CD8-positive, alpha-beta memory T cell (primary cell): ENCODE data around the gene GALNS. TPM values are rescaled to one million over a fixed set of nuclear protein-coding genes. Genes with fewer than 3 reads are reported as not detected.
"Not testable (repeated sequence)": the region's sequence is repeated elsewhere in the genome, so short reads cannot be mapped to it uniquely, and the experiment has no call there.

Source experiments
- CTCF ChIA-PET: fragments of 350-600 bp; sonication (Branson Sonifier 250); formaldehyde crosslinking; loops from one replicate; lab custom pipeline; 2021; ENCODE audit warnings: antibody characterized with exemption; lab: Charles Lee
- POLR2A ChIA-PET: fragments of 350-600 bp; sonication (Branson Sonifier 250); formaldehyde crosslinking; loops from one replicate; lab custom pipeline; 2021; ENCODE audit warnings: antibody characterized with exemption; lab: Charles Lee
- DNase-seq, 5 donors: peaks; one replicate each; pipeline versions ENCODE4 v3.0.0 to v3.0.0-alpha.2; 2020 to 2022; ENCODE audit warnings: mixed read lengths in 1 of 5
- H3K27ac ChIP-seq: one replicate; pipeline ENCODE4 v1.7.0; 2013; ENCODE audit warnings: low read depth, mild to moderate bottlenecking, low read length, moderate library complexity
- H3K27me3 ChIP-seq: 2 replicates; pipeline ENCODE4 v1.7.0; 2013; ENCODE audit warnings: low read length, mild to moderate bottlenecking; ENCODE audit not compliant: insufficient read depth, poor library complexity, severe bottlenecking
- H3K36me3 ChIP-seq: 2 replicates; pipeline ENCODE4 v1.7.0; 2013; ENCODE audit warnings: mild to moderate bottlenecking, low read length, moderate library complexity; ENCODE audit not compliant: insufficient read depth
- H3K4me1 ChIP-seq: 2 replicates; pipeline ENCODE4 v1.7.0; 2013; ENCODE audit warnings: mild to moderate bottlenecking, low read length, moderate library complexity; ENCODE audit not compliant: insufficient read depth
- H3K4me3 ChIP-seq: 2 replicates; pipeline ENCODE4 v1.7.0; 2013; ENCODE audit warnings: mild to moderate bottlenecking, low read length
- H3K9me3 ChIP-seq: 2 replicates; pipeline ENCODE4 v1.7.0; 2013; ENCODE audit warnings: mild to moderate bottlenecking, low read length
- H3K27ac Mint-ChIP-seq, 8 donors: one replicate each; pipeline ENCODE4 v1.8.0; 2020 to 2021; ENCODE audit warnings: mixed read lengths in 8 of 8, mild to moderate bottlenecking in 6 of 8, inconsistent platforms in 3 of 8, moderate library complexity in 3 of 8
- H3K27me3 Mint-ChIP-seq, 2 donors: one replicate each; pipeline ENCODE4 v1.8.0; 2020 to 2021; ENCODE audit warnings: mixed read lengths in 2 of 2, mild to moderate bottlenecking in 1 of 2, moderate library complexity in 1 of 2
- H3K36me3 Mint-ChIP-seq, 3 donors: one replicate each; pipeline ENCODE4 v1.8.0; 2020 to 2021; ENCODE audit warnings: mixed read lengths in 3 of 3, inconsistent platforms in 1 of 3, mild to moderate bottlenecking in 1 of 3
- H3K4me1 Mint-ChIP-seq, 3 donors: one replicate each; pipeline ENCODE4 v1.8.0; 2020 to 2021; ENCODE audit warnings: mixed read lengths in 3 of 3, inconsistent platforms in 1 of 3, mild to moderate bottlenecking in 1 of 3
- H3K4me3 Mint-ChIP-seq, 7 donors: one replicate each; pipeline ENCODE4 v1.8.0; 2020 to 2021; ENCODE audit warnings: mixed read lengths in 7 of 7, mild to moderate bottlenecking in 6 of 7, moderate library complexity in 4 of 7, inconsistent platforms in 2 of 7
- H3K9me3 Mint-ChIP-seq, 5 donors: one replicate each; pipeline ENCODE4 v1.8.0; 2020 to 2022; ENCODE audit warnings: mixed read lengths in 5 of 5, mild to moderate bottlenecking in 3 of 5, moderate library complexity in 2 of 5, inconsistent platforms in 1 of 5
- polyA plus RNA-seq: library from polyadenylated mRNA; unstranded; fragments of 300-500 nt; fragmentation: Illumina TruSeq; gene quantifications from one replicate; pipeline ENCODE4 v1.2.3, GENCODE V29; 2021
- total RNA-seq, 2 experiments: library from RNA; stranded (reverse); gene quantifications; one replicate each; pipeline ENCODE4 v1.2.3, GENCODE V29; 2021

The GALNS gene
- total and polyA plus RNA-seq, 3 experiments from 2014 or later: 13.0 to 22.5 (median 19.2) TPM

- no peaks in the 10 kb centered on the region for H3K4me1 ChIP-seq
- no peaks in the 10 kb centered on the region for H3K36me3 ChIP-seq
- CTCF ChIA-PET: no interaction called here
- POLR2A ChIA-PET: no interaction called here
- Mint-ChIP-seq H3K9me3 (no peaks in the 10 kb centered on the region), H3K36me3 (no peaks in the 10 kb centered on the region), H3K27me3 (no peaks in the 10 kb centered on the region), H3K27ac (no peak overlapping the region), H3K4me1 (no peaks in the 10 kb centered on the region), H3K4me3 (no peak overlapping the region)
- H3K27me3 ChIP-seq: no peaks in the 10 kb centered on the region
- no peak overlapping the region for H3K4me3 ChIP-seq
- no peaks in the 10 kb centered on the region for H3K9me3 ChIP-seq
- DNase-seq: no peak
- no peak overlapping the region for H3K27ac ChIP-seq
Measured at GRCh38 chr16:88893127-88893968, 36.6 kb upstream of the GALNS start.

- no peaks in the 10 kb centered on the region for H3K36me3 Mint-ChIP-seq
- Histone ChIP-seq H3K4me3 (no peak overlapping the region), H3K9me3 (no peaks in the 10 kb centered on the region), H3K36me3 (no peaks in the 10 kb centered on the region), H3K4me1 (no peaks in the 10 kb centered on the region), H3K27ac (no peak overlapping the region), H3K27me3 (no peaks in the 10 kb centered on the region)
- CTCF ChIA-PET: no interaction called here
- H3K27ac Mint-ChIP-seq: no peak overlapping the region
- H3K4me3 Mint-ChIP-seq: no peak overlapping the region
- no peaks in the 10 kb centered on the region for H3K27me3 Mint-ChIP-seq
- H3K9me3 Mint-ChIP-seq: no peaks in the 10 kb centered on the region
- DNase-seq: no peak
- no peaks in the 10 kb centered on the region for H3K4me1 Mint-ChIP-seq
- POLR2A ChIA-PET: no interaction called here
Measured at GRCh38 chr16:88892065-88892464, 35.3 kb upstream of the GALNS start.

- no peaks in the 10 kb centered on the region for H3K27me3 ChIP-seq
- H3K4me3 ChIP-seq: no peak overlapping the region
- no peaks in the 10 kb centered on the region for H3K4me1 Mint-ChIP-seq
- DNase-seq: no peak
- no peaks in the 10 kb centered on the region for H3K27me3 Mint-ChIP-seq
- no peaks in the 10 kb centered on the region for H3K36me3 ChIP-seq
- POLR2A ChIA-PET: no interaction called here
- no peak overlapping the region for H3K4me3 Mint-ChIP-seq
- H3K4me1 ChIP-seq: no peaks in the 10 kb centered on the region
- H3K36me3 Mint-ChIP-seq: no peaks in the 10 kb centered on the region
- CTCF ChIA-PET: no interaction called here
- H3K9me3 Mint-ChIP-seq: no peaks in the 10 kb centered on the region
- no peak overlapping the region for H3K27ac ChIP-seq
- H3K9me3 ChIP-seq: no peaks in the 10 kb centered on the region
- peak overlapping the region in 1 of 8 donors; percentile 65 for H3K27ac Mint-ChIP-seq
Measured at GRCh38 chr16:88891083-88891482, 34.3 kb upstream of the GALNS start.

DNA sequence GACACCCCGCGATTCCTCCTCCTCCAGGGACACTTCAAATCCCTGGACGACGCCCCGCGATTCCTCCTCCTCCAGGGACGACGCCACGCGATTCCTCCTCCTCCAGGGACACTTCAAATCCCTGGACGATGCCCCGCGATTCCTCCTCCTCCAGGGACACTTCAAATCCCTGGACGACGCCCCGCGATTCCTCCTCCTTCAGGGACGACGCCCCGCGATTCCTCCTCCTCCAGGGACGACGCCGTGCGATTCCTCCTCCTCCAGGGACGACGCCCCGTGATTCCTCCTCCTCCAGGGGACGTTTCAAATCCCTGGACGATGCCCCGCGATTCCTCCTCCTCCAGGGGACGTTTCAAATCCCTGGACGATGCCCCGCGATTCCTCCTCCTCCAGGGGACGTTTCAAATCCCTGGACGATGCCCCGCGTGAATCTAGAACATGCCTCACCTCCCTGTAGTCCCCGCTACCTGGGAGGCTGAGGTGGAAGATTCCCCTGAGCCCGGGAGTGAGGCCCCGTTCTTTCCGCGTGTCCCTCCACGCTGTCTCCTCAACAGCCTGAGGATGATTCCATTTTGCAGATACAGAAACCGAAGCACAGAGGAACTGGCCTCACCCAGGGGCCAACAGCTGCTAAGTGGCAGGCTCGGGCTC is 33.1 kb upstream of the GALNS start:
- H3K4me1 Mint-ChIP-seq, H3K27me3 ChIP-seq, H3K9me3 Mint-ChIP-seq, H3K4me1 ChIP-seq, H3K36me3 Mint-ChIP-seq, DNase-seq, H3K27ac ChIP-seq, H3K36me3 ChIP-seq, POLR2A ChIA-PET, H3K4me3 ChIP-seq, H3K9me3 ChIP-seq, CTCF ChIA-PET, H3K4me3 Mint-ChIP-seq, H3K27me3 Mint-ChIP-seq, H3K27ac Mint-ChIP-seq: not testable (repeated sequence)

DNA sequence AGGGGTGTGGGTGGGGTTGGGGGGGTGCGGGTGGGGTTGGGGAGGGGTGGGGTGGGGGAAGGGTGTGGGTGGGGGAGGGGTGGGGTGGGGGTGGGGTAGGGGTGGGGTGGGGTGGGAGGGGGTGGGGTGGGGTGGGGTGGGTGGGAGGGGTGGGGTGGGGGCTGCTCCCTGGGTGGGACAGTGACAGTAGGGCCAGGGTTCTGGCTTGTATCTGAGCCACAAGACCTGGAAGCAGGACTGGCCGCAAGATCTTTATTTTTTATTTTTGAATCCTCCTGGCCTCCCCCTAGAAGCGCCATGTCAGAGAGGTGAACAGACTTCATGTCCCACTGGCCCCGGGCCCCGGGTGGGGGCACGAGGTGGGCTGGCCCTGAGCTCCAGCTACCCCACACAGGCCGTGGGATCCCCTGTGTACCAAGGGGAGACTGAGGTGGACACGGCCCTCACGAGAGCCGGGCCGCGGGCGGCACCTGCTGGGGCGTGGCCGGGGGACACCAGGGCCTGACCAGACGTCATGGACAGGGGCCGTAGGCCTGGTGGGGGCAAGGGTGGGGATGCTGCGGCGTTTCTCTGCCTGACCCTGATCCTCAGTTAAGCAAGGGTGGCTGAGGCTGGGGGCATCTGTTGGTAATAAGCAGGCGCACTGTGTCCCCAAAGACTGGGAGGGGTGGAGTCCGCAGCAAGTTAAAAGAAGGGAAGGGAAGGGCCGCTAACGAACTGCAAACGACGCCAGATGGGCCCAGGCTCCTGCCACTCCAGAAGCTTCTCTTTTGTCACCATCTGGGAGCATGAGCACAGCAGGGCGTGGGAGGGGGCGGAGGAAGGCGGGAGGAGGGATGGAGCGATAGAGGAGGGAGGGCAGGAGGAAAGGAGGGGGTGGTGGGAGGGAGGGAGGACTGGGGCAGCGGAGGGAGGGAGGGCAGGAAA is 32.0 kb upstream of the GALNS start:
- H3K4me3 Mint-ChIP-seq: no peak overlapping the region
- Histone ChIP-seq H3K36me3 (no peaks in the 10 kb centered on the region), H3K4me3 (no peak overlapping the region), H3K4me1 (no peaks in the 10 kb centered on the region), H3K27ac (no peak overlapping the region), H3K9me3 (no peaks in the 10 kb centered on the region), H3K27me3 (no peaks in the 10 kb centered on the region)
- H3K27me3 Mint-ChIP-seq: no peaks in the 10 kb centered on the region
- POLR2A ChIA-PET: no interaction called here
- no peaks in the 10 kb centered on the region for H3K4me1 Mint-ChIP-seq
- no peaks in the 10 kb centered on the region for H3K36me3 Mint-ChIP-seq
- H3K27ac Mint-ChIP-seq: no peak overlapping the region
- no peaks in the 10 kb centered on the region for H3K9me3 Mint-ChIP-seq
- CTCF ChIA-PET: no interaction called here
- no peak for DNase-seq

GRCh38 chr16:88888057-88888456 is 31.3 kb upstream of the GALNS start:
- Mint-ChIP-seq H3K4me1 (no peaks in the 10 kb centered on the region), H3K27ac (peak overlapping the region in 1 of 8 donors; percentile 61), H3K9me3 (no peaks in the 10 kb centered on the region), H3K27me3 (no peaks in the 10 kb centered on the region), H3K36me3 (no peaks in the 10 kb centered on the region), H3K4me3 (no peak overlapping the region)
- no peaks in the 10 kb centered on the region for H3K36me3 ChIP-seq
- H3K9me3 ChIP-seq: no peaks in the 10 kb centered on the region
- ChIA-PET CTCF (no interaction called here), POLR2A (no interaction called here)
- DNase-seq: no peak
- no peaks in the 10 kb centered on the region for H3K27me3 ChIP-seq
- H3K4me1 ChIP-seq: no peaks in the 10 kb centered on the region
- no peak overlapping the region for H3K27ac ChIP-seq
- no peak overlapping the region for H3K4me3 ChIP-seq

GRCh38 chr16:88886845-88887521 is 30.2 kb upstream of the GALNS start:
- Histone ChIP-seq H3K27me3 (no peaks in the 10 kb centered on the region), H3K9me3 (no peaks in the 10 kb centered on the region), H3K4me1 (no peaks in the 10 kb centered on the region), H3K27ac (no peak overlapping the region), H3K4me3 (no peak overlapping the region), H3K36me3 (no peaks in the 10 kb centered on the region)
- CTCF ChIA-PET: no interaction called here
- Mint-ChIP-seq H3K36me3 (no peaks in the 10 kb centered on the region), H3K27ac (no peak overlapping the region), H3K9me3 (no peaks in the 10 kb centered on the region), H3K4me1 (peaks cover 0 to 2% (median 0%) of the 10 kb centered on the region in 3 donors), H3K4me3 (no peak overlapping the region), H3K27me3 (no peaks in the 10 kb centered on the region)
- no peak for DNase-seq
- POLR2A ChIA-PET: no interaction called here
